Left ventricle myocardium inferior (tissue), 1 donor: ENCODE measurements around the gene ABCC3. TPM values are rescaled to one million over a fixed set of nuclear protein-coding genes. Genes with fewer than 3 reads are reported as not detected.

Source experiments
- DNase-seq: peaks from one replicate; pipeline ENCODE4 v3.0.0-alpha.2; 2020
- H3K27ac ChIP-seq: fragments of 200-600 bp; replicated peaks from 2 replicates; pipeline ENCODE4 v1.8.0; 2021
- H3K27me3 ChIP-seq: fragments of 200-600 bp; 2 replicates; pipeline ENCODE4 v1.8.0; 2021; ENCODE audit warnings: low read depth
- H3K36me3 ChIP-seq: fragments of 200-600 bp; 2 replicates; pipeline ENCODE4 v1.8.0; 2021
- H3K4me1 ChIP-seq: fragments of 200-600 bp; 2 replicates; pipeline ENCODE4 v1.8.0; 2021
- H3K4me3 ChIP-seq: fragments of 200-600 bp; 2 replicates; pipeline ENCODE4 v1.8.0; 2021; ENCODE audit warnings: mild to moderate bottlenecking, moderate library complexity
- H3K9me3 ChIP-seq: fragments of 200-600 bp; replicated peaks from 2 replicates; pipeline ENCODE4 v1.8.0; 2021
- CTCF ChIP-seq: fragments of 200-600 bp; IDR thresholded peaks from 2 replicates; pipeline ENCODE4 v1.8.0; 2021; ENCODE audit warnings: antibody characterized with exemption, mild to moderate bottlenecking, borderline replicate concordance
- intact Hi-C: fragments of 100-400 bp; cut with micrococcal nuclease; formaldehyde crosslinking; loops from one replicate; pipeline ENCODE4 v1.11.0; 2022
- total RNA-seq: library from RNA; stranded (reverse); fragmentation: NEBNext Ultra II Directional; extraction: Animal tissue kit (Norgen Biotek cat#: 25700); gene quantifications from one replicate; pipeline ENCODE4 v1.2.1, GENCODE V29; 2021
- donor health status: DM: no; HTN: yes; CAD: no; lungs with severe emphysema.

ABCC3 gene
- total RNA-seq, 1 donor from 2014 or later = 0.88 TPM

DNA sequence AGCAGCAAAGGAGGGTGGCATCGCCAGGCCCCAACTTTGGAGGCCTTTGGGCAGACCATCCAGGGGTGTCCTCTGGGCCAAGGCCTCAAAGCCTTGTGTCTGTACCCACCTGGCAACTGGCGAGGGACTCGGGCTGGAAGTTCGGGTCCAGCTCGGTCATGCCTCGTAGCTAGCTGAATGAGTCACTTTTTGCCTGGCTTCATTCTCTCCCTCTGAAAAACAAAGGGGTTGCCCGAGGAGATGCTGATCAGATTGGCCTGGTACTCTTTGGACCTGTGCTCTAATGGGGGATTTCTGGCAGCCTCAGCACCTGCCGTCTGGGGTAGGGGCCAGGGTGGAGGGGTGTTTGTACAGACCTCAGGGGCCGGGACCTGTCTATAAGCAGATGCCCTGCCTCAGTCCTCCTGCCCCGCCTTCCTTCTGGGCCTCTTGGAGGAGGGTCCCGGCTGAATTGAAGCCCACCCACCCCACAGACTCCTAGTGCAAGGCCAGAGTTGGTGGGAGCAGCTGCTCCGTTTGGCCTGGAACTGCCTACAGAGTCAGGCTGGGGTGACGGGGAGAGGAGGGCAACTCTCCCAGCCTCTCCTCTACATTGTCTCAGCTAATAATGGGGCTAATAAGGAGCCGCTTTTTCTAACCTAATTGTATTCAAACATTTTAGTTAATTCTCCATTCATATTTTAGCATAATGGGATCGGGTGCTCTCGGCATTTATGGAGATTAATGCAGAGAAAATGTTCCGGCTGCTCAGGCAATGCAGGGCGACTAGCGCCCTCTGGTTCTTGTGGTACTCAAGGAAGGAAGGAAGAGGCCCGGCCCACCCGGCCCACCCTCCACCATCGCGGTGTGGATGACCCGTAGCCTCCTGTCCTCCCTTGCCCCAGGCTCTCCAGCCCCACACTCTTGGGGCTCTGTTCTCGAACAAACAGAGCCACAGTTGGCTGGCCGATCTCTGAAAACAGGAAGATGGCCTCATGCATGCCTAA is 21.4 kb upstream of the ABCC3 start:
- peaks cover 8% of the 10 kb centered on the region for H3K4me1 ChIP-seq
- intact Hi-C loops = no loop called here
- no peaks in the 10 kb centered on the region for H3K9me3 ChIP-seq
- no peak overlapping the region for H3K27ac ChIP-seq
- H3K4me3 ChIP-seq = no peak overlapping the region
- peaks cover 32% of the 10 kb centered on the region for H3K27me3 ChIP-seq
- H3K36me3 ChIP-seq = no peaks in the 10 kb centered on the region
- no peak for DNase-seq
- TF ChIP-seq CTCF = peak; percentile 65

DNA sequence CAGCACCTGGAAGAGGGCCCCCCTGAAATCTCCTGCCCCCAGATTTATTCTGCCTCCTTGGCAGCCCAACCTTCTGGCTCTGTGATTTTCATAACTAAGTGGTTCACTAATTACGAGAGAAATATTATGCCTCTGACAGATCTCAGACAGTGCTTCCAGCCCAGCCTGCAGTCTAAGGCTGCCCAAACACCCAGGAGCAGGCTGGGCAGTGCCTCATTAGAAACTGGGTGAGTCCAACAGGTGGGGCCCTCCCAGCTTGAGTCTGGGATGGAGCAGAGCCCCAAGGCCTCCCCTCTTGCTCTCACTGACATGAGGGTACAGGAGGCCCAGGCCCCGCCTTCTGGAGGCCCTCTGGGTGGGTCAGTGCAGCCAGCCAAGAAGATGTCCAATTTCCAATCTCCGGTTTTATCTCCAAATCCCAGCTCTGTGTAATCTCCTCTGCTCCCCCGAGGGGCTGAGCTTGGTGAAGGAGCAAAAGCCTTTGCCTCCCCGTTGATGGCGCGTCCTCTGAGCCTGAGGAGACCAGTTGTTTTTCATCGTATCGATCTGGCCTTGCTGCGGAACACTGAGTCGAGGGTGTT is 20.1 kb upstream of the ABCC3 start:
- no peak for TF ChIP-seq CTCF
- no peaks in the 10 kb centered on the region for H3K9me3 ChIP-seq
- intact Hi-C loops = no loop called here
- no peak overlapping the region for H3K27ac ChIP-seq
- H3K27me3 ChIP-seq = peaks cover 20% of the 10 kb centered on the region
- H3K36me3 ChIP-seq = no peaks in the 10 kb centered on the region
- no peak for DNase-seq
- peaks cover 8% of the 10 kb centered on the region for H3K4me1 ChIP-seq
- no peak overlapping the region for H3K4me3 ChIP-seq

GRCh38 chr17:50615828-50616227 is 18.9 kb upstream of the ABCC3 start:
- intact Hi-C loops = no loop called here
- no peak overlapping the region for H3K4me3 ChIP-seq
- no peak for TF ChIP-seq CTCF
- H3K4me1 ChIP-seq = peaks cover 8% of the 10 kb centered on the region
- peaks cover 18% of the 10 kb centered on the region for H3K27me3 ChIP-seq
- DNase-seq = no peak
- no peak overlapping the region for H3K27ac ChIP-seq
- no peaks in the 10 kb centered on the region for H3K36me3 ChIP-seq
- no peaks in the 10 kb centered on the region for H3K9me3 ChIP-seq

DNA sequence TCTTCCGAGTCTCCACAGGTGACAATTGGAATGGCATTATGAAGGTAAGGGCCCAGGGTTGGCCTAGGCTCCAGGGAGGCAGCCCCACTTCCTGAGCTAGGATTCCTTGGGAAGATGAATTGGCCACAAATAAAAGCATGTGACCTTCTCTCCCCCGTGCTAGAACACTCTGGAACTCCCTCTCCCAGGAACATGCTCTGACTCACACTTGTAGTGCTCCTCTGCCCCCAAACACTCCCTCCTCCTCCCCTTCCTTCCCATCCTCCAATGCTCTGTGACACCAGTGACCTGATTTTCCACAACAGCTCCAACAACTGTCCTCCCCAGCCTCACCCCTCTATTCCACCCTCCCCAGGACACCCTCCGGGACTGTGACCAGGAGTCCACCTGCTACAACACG is 16.4 kb upstream of the ABCC3 start:
- no peaks in the 10 kb centered on the region for H3K36me3 ChIP-seq
- intact Hi-C loops = no loop called here

GRCh38 chr17:50618941-50619340 is 15.7 kb upstream of the ABCC3 start:
- H3K27me3 ChIP-seq = peaks cover 38% of the 10 kb centered on the region
- TF ChIP-seq CTCF = no peak
- intact Hi-C loops = no loop called here
- no peaks in the 10 kb centered on the region for H3K4me1 ChIP-seq
- no peak overlapping the region for H3K4me3 ChIP-seq
- H3K36me3 ChIP-seq = no peaks in the 10 kb centered on the region
- H3K27ac ChIP-seq = no peak overlapping the region
- no peak for DNase-seq
- no peaks in the 10 kb centered on the region for H3K9me3 ChIP-seq

More for the DNA sequence above, 16.4 kb upstream of the ABCC3 start:
- no peak overlapping the region for H3K4me3 ChIP-seq
- H3K27me3 ChIP-seq = peaks cover 31% of the 10 kb centered on the region
- no peak for DNase-seq
- peaks cover 6% of the 10 kb centered on the region for H3K4me1 ChIP-seq
- no peak overlapping the region for H3K27ac ChIP-seq
- TF ChIP-seq CTCF = no peak
- H3K9me3 ChIP-seq = no peaks in the 10 kb centered on the region
